GM19099 (cell line): ENCODE data around the gene PARK7.

Source experiments
- POLR2A ChIP-seq: IDR thresholded peaks from 3 replicates; pipeline ENCODE4 v1.6.1; 2011; ENCODE audit warnings: low read depth; ENCODE audit not compliant: insufficient read length; ENCODE audit errors: extremely low read depth

PARK7 gene

GRCh38 chr1:8011923-8012858 lies 50.7 kb downstream of the PARK7 start:
- no peak for TF ChIP-seq POLR2A

- no peak for TF ChIP-seq POLR2A
Measured at GRCh38 chr1:8012955-8013354, 51.4 kb downstream of the PARK7 start.

DNA sequence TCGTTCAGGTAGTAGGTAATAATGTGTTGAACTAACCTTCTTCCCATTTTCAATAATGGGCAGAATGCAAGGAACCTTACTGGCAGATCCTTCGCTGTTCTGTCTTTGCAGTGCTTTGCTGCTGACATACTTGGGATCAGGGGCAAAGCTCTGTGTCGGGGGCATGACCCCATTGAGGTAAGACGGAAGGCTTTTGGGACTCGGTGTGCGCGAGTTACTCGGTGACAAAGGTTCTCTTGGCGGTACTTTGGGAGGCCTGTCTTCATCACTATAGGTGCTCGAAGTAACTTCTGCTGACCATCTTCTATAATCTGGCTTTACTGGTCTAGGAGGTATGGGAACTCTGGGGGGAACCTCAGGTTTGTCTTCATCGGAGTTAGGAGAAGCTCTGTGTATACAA lies 51.9 kb downstream of the PARK7 start:
- no peak for TF ChIP-seq POLR2A

DNA sequence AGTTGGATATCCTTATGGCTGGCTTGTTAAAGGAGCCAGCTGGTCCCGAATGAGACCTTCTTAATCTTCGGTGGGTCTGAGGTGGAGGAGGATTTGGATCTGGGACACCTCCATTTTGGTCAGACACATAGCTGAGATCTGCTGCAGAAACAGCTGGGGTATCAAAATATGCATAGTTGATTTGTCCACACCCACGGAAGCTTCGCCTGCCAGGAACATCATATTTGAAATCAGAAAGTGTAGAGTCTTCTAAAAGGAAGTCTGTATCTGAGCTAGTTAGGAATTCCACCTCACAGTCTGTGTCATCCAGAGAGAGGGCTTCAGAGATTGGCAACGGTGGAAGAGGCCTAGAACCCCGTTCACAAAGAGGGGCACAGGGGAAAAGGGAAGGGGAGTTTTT lies 52.3 kb downstream of the PARK7 start:
- no peak for TF ChIP-seq POLR2A

DNA sequence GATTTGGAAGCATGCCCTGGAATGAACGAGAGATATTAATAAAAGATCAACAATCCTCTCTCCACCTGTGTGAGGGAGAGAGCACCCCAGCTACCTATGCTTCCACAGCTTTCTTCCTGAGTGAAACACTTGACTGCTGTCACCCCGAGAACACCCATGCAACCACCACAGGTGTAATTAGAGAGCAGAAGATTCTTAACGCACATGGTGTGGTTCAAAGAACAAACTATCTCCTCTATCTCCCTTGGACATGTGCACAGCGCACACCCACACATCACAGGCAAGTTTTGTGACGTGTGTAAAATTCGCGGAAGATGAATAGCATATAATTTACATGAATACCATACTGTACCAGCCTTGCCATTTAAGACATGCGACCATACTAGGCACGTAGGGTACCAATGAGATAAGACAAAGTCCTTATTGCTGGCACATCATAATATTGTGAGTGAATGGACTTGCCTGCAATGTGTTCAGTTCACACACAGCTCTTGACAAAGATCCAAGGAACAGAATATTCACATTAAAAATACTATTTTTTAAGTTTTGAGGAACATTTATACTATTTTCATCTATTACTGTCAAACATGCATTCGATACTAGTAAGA lies 53.0 kb downstream of the PARK7 start:
- TF ChIP-seq POLR2A: no peak

DNA sequence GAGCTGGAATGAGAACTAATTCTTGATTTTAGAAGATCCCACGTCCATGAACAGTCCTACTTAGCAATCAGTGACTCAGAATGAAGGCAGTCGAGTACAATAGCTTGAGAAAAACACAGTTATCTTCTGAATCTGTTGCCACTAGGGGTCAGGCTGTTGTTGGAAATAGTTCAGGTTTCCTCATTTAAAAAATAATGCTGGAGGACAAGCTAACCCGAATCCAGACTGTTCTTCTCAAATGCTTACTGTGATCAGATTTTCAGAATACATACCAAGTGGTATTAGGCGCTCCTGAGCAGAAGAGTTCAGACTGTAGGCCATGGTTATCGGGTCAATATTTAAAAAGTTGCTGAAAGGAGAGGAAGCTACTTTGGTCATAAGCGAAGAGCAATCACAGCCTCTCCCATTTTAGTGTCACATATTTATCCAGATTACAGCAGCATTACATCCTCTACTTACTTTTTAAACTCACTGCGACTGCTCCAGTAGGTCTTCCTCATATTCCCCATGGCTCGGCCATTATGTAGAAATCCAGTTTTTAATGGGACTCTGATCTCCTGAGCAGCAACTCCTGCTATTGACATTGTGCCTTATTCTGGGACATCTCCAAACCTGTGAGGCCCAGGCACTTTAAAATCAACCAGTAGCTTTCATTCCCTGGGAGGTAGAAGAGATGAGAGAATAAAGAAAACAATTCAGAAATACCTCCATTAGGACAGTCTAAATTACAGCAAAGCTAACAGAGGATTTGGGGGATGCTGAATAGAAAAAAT lies 53.7 kb downstream of the PARK7 start:
- no peak for TF ChIP-seq POLR2A

GRCh38 chr1:8015809-8016165 lies 54.3 kb downstream of the PARK7 start:
- TF ChIP-seq POLR2A: no peak

- no peak for TF ChIP-seq POLR2A
Measured at GRCh38 chr1:8016210-8016894, 54.8 kb downstream of the PARK7 start.

DNA sequence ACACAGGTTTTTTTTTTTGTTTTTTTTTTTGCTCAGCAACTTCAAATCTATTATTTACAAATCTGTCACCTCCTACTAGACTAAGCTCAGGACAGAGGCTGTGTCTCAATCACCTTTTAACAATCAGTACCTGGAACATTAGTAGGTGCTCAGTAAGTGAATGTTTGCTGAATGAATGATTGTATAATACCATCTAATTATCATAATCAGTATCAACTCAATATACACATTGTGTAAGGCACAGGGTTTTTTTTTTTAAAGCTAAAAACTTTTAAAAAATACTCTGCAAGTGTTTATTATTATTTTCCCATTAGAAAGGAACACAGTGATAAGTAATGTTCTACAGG lies 55.4 kb downstream of the PARK7 start:
- TF ChIP-seq POLR2A: no peak

DNA sequence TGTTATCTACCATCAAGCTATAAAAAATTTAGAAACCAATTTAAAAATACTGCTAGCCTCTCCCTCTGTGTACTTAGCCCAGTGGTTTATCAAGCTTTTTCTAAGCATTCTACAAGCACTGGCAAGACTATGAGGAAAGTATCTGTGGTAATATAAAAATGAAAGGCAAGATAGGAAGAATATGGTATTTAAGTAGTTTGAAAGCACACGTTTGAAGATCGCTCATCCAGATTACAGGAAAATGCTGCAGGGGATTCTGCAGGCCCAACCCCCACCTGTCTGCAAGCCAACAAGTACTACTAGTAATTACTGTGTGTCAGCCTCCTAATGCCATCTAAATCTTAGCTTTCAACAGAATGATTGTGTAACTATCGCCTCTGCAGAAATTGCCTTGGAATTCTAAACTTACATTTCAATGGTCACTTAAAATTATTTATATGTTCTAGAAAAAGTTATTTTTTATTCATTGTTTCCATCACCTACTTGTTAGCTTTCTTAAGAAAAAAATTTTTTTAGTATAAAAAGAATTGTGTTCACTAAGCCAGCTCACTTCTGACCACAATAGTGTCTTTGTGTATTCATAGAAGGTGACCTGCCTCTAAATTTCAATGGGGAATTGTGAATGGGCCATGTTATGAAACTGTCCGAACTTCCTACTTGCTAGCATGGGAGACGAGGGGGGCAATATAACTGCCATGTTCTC lies 56.1 kb downstream of the PARK7 start:
- TF ChIP-seq POLR2A: no peak

DNA sequence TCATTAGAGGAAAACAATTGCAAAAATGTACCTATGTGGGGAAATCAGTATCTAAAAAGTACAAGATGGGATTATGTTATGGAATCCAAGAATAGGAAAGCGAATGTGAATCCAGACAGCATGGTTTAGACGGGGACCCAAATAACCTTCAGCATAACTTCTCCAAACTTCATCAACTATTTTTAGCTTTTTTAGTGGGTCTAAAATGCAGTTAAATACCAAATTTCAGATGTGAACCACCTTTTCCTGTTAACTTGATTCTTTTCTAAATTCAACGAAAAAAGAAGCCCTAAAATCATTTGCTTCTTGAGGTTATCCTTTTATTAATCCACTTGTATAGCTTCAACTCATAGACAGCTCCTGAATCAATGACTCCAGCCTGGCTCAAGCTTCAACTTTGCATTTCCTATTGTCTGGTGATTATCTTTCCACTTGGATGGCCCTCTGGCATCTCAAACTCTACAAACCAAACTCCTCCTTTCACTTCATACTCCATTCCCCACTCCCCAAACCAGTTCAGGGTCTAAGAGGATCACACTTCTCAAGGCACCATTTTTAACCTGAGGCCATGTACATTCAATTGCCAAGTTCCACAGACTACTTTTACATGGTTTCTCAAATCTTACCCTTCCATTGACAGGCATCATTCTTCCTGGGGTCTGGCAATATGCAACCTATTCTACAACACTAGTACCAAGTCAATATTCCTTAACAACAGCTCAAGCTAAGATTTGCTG lies 57.1 kb downstream of the PARK7 start:
- no peak for TF ChIP-seq POLR2A

GRCh38 chr1:8019229-8019620 lies 57.7 kb downstream of the PARK7 start:
- TF ChIP-seq POLR2A: no peak

- no peak for TF ChIP-seq POLR2A
Measured at GRCh38 chr1:8020032-8020431, 58.5 kb downstream of the PARK7 start.

GRCh38 chr1:8021676-8022266 lies 60.3 kb downstream of the PARK7 start:
- TF ChIP-seq POLR2A: no peak
